ENCODE results near the gene UXS1. TPM values are rescaled to one million over a fixed set of nuclear protein-coding genes. Genes with fewer than 3 reads are reported as not detected.

Gene UXS1
- total RNA-seq, 2 donors from 2014 or later: 43.0 to 44.6 TPM

DNA sequence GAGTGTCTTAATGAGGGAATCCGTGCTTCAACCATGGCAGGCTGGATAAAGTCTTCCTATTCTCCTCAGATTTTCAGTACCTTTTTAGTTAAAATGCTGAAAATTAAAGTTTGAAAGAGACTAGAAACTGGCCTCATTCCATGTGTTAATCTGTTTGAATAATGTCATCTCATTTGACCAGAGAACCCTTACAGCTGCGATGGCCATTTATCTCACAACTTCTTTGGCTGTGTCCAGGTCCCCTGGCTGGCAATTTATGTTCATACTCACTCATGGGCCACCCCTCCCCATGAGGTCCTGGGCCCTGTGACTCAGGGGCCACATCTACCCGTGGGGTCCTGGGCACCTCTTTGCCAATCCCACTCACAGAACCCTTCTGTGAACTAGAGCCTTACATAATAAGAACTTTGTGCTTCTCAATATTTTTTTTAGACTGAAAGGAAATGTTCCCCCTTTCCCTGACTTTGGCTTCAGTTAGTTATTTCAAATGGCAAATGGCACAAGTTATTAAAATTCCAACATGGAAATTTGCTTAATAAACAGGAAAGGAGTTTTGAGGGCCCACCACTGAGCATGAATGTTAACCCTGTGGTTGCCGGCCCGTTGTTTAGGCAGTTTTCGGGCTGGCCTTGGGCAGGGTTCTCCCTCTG lies 134.6 kb downstream of the UXS1 start:
- H3K36me3 Mint-ChIP-seq (ENCODE audit: low read depth): no peaks in the 10 kb centered on the region
- peaks cover 6% of the 10 kb centered on the region for H3K4me1 Mint-ChIP-seq
- H3K36me3 ChIP-seq (ENCODE audit: control insufficient read depth, insufficient read depth, low read length): no peaks in the 10 kb centered on the region
- H3K4me3 Mint-ChIP-seq: no peak overlapping the region
- no peak for DNase-seq
- H3K27me3 ChIP-seq (ENCODE audit: control insufficient read depth, insufficient read depth, low read length, poor library complexity, severe bottlenecking): peaks cover 4% of the 10 kb centered on the region
- no peaks in the 10 kb centered on the region for H3K4me1 ChIP-seq (ENCODE audit: control insufficient read depth, insufficient read depth, low read length)
- H3K27me3 Mint-ChIP-seq (ENCODE audit: insufficient read depth): peaks cover 12% of the 10 kb centered on the region
- H3K27ac Mint-ChIP-seq: no peak overlapping the region
- TF ChIP-seq CTCF (conservative IDR thresholded peaks at IDR 0.05): no peak
- no peak overlapping the region for H3K27ac ChIP-seq (ENCODE audit: low read depth, low read length)
- no peaks in the 10 kb centered on the region for H3K9me3 Mint-ChIP-seq
- H3K9ac ChIP-seq (ENCODE audit: extremely low read depth, low read length, poor library complexity, severe bottlenecking): no peak overlapping the region
- no peak overlapping the region for H3K4me3 ChIP-seq (ENCODE audit: low read length)
- WGBS, 2 experiments (ENCODE audit: insufficient coverage in 1 of 2, insufficient read length in 1 of 2): 90 to 100% methylated on average over 2 to 6 of the region's 6 CpGs
- H3K9me3 ChIP-seq (ENCODE audit: control insufficient read depth, low read length): peaks cover 6% of the 10 kb centered on the region

GRCh38 chr2:106058469-106059137 lies 135.5 kb downstream of the UXS1 start:
- TF ChIP-seq CTCF (conservative IDR thresholded peaks at IDR 0.05): no peak
- H3K4me3 ChIP-seq (ENCODE audit: low read length): no peak overlapping the region
- no peaks in the 10 kb centered on the region for H3K9me3 Mint-ChIP-seq
- no peak overlapping the region for H3K4me3 Mint-ChIP-seq
- no peaks in the 10 kb centered on the region for H3K36me3 Mint-ChIP-seq (ENCODE audit: low read depth)
- H3K9me3 ChIP-seq (ENCODE audit: control insufficient read depth, low read length): peaks cover 6% of the 10 kb centered on the region
- 75 to 93% methylated on average over 3 to 4 of the region's 4 CpGs for WGBS, 2 experiments (ENCODE audit: insufficient coverage in 1 of 2, insufficient read length in 1 of 2)
- no peak overlapping the region for H3K9ac ChIP-seq (ENCODE audit: extremely low read depth, low read length, poor library complexity, severe bottlenecking)
- H3K4me1 Mint-ChIP-seq: peaks cover 7% of the 10 kb centered on the region
- H3K27me3 ChIP-seq (ENCODE audit: control insufficient read depth, insufficient read depth, low read length, poor library complexity, severe bottlenecking): no peaks in the 10 kb centered on the region
- peaks cover 5% of the 10 kb centered on the region for H3K27me3 Mint-ChIP-seq (ENCODE audit: insufficient read depth)
- H3K27ac ChIP-seq (ENCODE audit: low read depth, low read length): no peak overlapping the region
- no peak for DNase-seq
- no peak overlapping the region for H3K27ac Mint-ChIP-seq
- H3K4me1 ChIP-seq (ENCODE audit: control insufficient read depth, insufficient read depth, low read length): no peaks in the 10 kb centered on the region
- no peaks in the 10 kb centered on the region for H3K36me3 ChIP-seq (ENCODE audit: control insufficient read depth, insufficient read depth, low read length)

- Mint-ChIP-seq H3K36me3 (ENCODE audit: low read depth) (no peaks in the 10 kb centered on the region), H3K27ac (no peak overlapping the region), H3K27me3 (ENCODE audit: insufficient read depth) (peaks cover 3% of the 10 kb centered on the region), H3K4me3 (no peak overlapping the region), H3K9me3 (no peaks in the 10 kb centered on the region), H3K4me1 (peaks cover 7% of the 10 kb centered on the region)
- Histone ChIP-seq H3K27me3 (ENCODE audit: control insufficient read depth, insufficient read depth, low read length, poor library complexity, severe bottlenecking) (no peaks in the 10 kb centered on the region), H3K9me3 (ENCODE audit: control insufficient read depth, low read length) (peaks cover 6% of the 10 kb centered on the region), H3K9ac (ENCODE audit: extremely low read depth, low read length, poor library complexity, severe bottlenecking) (no peak overlapping the region), H3K27ac (ENCODE audit: low read depth, low read length) (no peak overlapping the region), H3K4me3 (ENCODE audit: low read length) (no peak overlapping the region), H3K4me1 (ENCODE audit: control insufficient read depth, insufficient read depth, low read length) (no peaks in the 10 kb centered on the region), H3K36me3 (ENCODE audit: control insufficient read depth, insufficient read depth, low read length) (no peaks in the 10 kb centered on the region)
- no peak for DNase-seq
- no peak for TF ChIP-seq CTCF (conservative IDR thresholded peaks at IDR 0.05)
- 71 to 85% methylated on average over 2 to 4 of the region's 4 CpGs for WGBS, 2 experiments (ENCODE audit: insufficient coverage in 1 of 2, insufficient read length in 1 of 2)
Measured at GRCh38 chr2:106057206-106057605, 136.9 kb downstream of the UXS1 start.

Measured in endodermal cell (in vitro differentiated cells).